GM12872 (cell line): Measurements from ENCODE around the gene UGT1A5.

Source experiments
- TF ChIP-seq, protein P1 (sequence below): IDR thresholded peaks from 3 replicates; pipeline ENCODE4 v1.5.1; 2011; ENCODE audit warnings: low read depth, mild to moderate bottlenecking, low read length, moderate library complexity; ENCODE audit not compliant: insufficient read depth

Gene UGT1A5

DNA sequence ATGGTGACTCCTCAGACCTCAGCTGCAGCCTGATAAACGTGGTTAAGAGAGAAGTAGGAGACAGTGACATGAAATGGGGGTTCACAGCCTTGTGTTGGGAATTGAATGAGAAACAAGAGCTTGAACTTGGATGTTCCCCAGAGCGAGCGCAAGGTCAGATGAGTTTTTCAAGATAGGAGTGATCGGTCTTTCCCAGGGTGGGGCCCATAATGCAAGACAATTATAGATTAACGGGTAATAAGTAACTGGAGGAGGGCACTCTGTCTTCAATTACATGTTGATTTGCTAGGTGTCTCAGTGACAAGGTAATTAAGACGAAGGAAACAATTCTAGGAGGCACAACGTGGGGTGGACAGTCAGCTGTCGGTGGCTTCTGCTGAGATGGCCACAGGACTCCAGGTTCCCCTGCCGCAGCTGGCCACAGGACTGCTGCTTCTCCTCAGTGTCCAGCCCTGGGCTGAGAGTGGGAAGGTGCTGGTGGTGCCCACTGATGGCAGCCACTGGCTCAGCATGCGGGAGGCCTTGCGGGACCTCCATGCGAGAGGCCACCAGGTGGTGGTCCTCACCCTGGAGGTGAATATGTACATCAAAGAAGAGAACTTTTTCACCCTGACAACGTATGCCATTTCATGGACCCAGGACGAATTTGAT is at the start of gene UGT1A5:
Gene UGT1A5, plus strand, starts transcription at position 297 of the 651 bp plus-strand sequence. Its CDS starts 85 bp downstream, at position 382.
- TF ChIP-seq, protein P1, sequence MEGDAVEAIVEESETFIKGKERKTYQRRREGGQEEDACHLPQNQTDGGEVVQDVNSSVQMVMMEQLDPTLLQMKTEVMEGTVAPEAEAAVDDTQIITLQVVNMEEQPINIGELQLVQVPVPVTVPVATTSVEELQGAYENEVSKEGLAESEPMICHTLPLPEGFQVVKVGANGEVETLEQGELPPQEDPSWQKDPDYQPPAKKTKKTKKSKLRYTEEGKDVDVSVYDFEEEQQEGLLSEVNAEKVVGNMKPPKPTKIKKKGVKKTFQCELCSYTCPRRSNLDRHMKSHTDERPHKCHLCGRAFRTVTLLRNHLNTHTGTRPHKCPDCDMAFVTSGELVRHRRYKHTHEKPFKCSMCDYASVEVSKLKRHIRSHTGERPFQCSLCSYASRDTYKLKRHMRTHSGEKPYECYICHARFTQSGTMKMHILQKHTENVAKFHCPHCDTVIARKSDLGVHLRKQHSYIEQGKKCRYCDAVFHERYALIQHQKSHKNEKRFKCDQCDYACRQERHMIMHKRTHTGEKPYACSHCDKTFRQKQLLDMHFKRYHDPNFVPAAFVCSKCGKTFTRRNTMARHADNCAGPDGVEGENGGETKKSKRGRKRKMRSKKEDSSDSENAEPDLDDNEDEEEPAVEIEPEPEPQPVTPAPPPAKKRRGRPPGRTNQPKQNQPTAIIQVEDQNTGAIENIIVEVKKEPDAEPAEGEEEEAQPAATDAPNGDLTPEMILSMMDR = no peak

DNA sequence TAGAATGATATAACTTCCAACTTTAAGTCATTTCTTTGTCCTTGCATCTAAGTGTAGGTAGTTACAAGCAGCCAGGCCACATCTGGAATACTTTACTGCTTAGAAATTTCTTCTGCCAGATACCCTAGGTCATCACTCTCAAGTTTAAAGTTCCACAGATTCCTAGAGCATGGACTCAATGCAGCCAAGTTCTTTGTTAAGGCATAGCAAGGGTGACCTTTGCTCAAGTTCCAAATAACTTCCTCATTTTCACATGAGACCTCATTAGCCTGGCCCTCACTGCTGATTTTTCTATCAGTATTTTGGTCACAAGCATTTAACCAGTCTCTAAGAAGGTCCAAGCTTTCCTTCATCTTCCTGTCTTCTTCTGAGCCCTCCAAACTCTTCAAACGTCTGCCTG is 48.8 kb upstream of the UGT1A5 start:
- TF ChIP-seq, protein P1 = no peak

DNA sequence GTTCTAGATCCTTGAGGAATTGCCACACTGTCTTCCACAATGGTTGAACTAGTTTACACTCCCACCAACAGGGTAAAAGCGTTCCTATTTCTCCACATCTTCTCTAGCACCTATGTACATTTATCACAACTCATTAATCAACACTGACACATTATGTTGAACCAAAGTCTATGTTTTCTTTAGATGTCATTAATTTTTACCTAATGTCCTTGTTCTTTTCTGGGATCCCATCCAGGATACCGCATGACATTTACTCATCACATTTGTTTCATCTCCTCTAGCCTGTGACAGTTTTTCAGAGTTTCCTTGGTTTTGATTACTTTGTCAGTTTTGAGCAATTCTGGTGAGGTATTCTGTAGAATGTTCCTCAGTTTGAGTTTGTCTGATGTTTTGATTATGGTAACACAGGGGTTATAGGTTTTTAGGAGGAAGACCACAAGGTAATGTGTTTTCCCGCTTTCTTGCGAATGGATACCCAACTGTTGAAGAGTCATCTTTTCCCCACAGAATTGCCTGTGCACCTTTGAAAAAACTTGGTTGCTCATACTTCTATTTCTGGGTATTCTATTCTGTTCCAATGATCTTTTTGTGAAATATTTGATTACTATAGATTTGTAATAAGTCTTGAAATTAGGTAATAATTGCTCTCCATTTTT is 44.0 kb upstream of the UGT1A5 start:
- TF ChIP-seq, protein P1 = no peak

GRCh38 chr2:233671290-233672161 is 41.2 kb upstream of the UGT1A5 start, which contains the start of gene UGT1A9:
Gene UGT1A9, plus strand, starts transcription at chr2:233671898. Its CDS starts 37 bp downstream, at chr2:233671935.
- TF ChIP-seq, protein P1 = no peak

DNA sequence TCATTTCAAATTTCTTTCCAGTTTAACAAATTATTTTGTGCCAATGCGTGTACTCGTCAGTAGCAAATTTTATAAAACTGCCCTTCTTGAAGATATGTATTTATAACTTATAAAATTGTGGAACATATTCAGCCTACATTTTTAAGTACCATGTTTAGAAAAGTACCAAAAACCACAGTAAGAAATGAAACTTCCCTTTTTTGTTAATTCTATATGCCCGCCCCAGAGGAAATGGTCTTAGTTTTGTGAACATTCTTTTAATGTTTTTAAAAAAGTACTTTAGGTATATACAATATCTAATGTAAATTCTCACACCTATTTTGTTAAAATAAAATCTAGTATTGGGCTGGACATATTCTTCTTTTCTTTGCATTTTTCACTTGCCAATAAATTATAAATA is 39.8 kb upstream of the UGT1A5 start:
- TF ChIP-seq, protein P1 = no peak

DNA sequence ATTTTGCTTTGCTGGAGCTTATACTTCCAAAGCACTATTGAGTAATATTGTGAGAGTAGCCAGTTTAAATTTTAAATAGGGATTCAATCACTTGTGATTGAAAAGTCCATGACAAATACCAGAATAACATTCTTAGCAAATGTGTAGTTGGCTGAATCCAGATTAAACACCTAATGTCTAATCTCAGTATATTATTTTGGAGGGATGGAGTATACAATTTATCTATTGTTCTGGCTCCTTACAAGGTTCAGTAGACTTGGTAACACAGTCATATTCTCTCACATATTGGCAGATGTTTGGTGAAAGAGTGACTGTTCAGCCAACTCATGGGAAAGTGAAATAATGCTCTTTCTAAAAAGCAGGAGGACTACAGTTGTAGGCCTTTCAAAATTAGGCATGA is 38.8 kb upstream of the UGT1A5 start:
- TF ChIP-seq, protein P1 = no peak

DNA sequence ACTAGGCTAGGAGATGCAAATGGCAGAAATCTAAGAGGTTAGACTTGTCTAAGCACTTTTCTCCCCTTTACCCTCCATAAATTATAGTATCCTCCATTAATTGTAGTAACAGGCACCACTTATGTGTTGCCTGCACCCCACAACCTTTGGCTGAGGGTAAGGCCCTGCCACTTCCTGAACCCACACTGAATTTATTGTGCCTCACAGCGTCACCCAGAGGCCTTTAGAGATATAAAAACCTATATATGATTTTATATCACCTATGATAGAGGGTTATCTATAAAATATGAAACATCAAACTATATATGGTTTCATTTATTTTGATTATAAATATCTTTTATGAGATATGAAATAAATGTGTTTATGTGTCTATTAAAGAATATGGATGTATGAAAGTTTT is 38.4 kb upstream of the UGT1A5 start:
- TF ChIP-seq, protein P1 = no peak
